K562 (cell line): ENCODE data around the gene PCDHGA4.

ENCODE experiments used
- CCAR2 ChIP-seq: fragments of 200-400 bp; formaldehyde crosslinking; IDR thresholded peaks from 2 replicates; pipeline ENCODE4 v1.6.1; 2017; ENCODE audit warnings: mild to moderate bottlenecking, low read depth, low read length
- EZH2 ChIP-seq: IDR thresholded peaks from 2 replicates; pipeline ENCODE4 v1.6.1; 2012; ENCODE audit warnings: low read depth, mild to moderate bottlenecking, inconsistent platforms, low read length, borderline replicate concordance
- MTF1 ChIP-seq: fragments of 250-450 bp; sonication (Bioruptor Pico); IDR thresholded peaks from 2 replicates; pipeline ENCODE4 v1.9.0; 2021; ENCODE audit warnings: moderate library complexity, mild to moderate bottlenecking, inconsistent platforms, borderline replicate concordance
- SAFB ChIP-seq: fragments of 200-400 bp; formaldehyde crosslinking; IDR thresholded peaks from 2 replicates; pipeline ENCODE4 v1.6.1; 2017; ENCODE audit warnings: low read depth, low read length, borderline replicate concordance
- TAF1 ChIP-seq: IDR thresholded peaks from 2 replicates; pipeline ENCODE4 v1.6.1; 2011; ENCODE audit warnings: mild to moderate bottlenecking, low read length, moderate library complexity; ENCODE audit not compliant: insufficient read depth, control insufficient read depth, severe bottlenecking; ENCODE audit errors: extremely low read depth
- TF ChIP-seq, protein P1 (sequence below): sonication (generic); formaldehyde crosslinking; IDR thresholded peaks from 2 replicates; pipeline ENCODE4 v1.8.0; 2022; ENCODE audit warnings: mild to moderate bottlenecking, low read depth, missing genetic modification reagents
- TF ChIP-seq, protein P2 (sequence below): conservative IDR thresholded peaks from 2 replicates; pipeline ENCODE4 v1.6.1; 2011; ENCODE audit warnings: low read depth, mild to moderate bottlenecking, low read length; ENCODE audit not compliant: control insufficient read depth
- TF ChIP-seq, protein P3 (sequence below): fragments of 450-650 bp; IDR thresholded peaks from 2 replicates; pipeline ENCODE4 v1.6.1; 2016; ENCODE audit warnings: low read depth, mild to moderate bottlenecking, moderate library complexity
- TF ChIP-seq, protein P4 (sequence below): sonication (generic); formaldehyde crosslinking; IDR thresholded peaks from 2 replicates; pipeline ENCODE4 v1.9.0; 2022; ENCODE audit warnings: mild to moderate bottlenecking, missing genetic modification reagents
- TF ChIP-seq, protein P5 (sequence below), 3 experiments: IDR thresholded peaks in 2 of 3; conservative IDR thresholded peaks in 1 of 3; 2 replicates each; pipeline ENCODE4 v1.5.1; 2011 to 2012; ENCODE audit warnings: low read length in 3 of 3, mild to moderate bottlenecking in 3 of 3, control low read depth in 2 of 3, improper control_type of control experiment in 1 of 3, inconsistent platforms in 1 of 3, low read depth in 1 of 3, mixed read lengths in 1 of 3, moderate library complexity in 1 of 3; ENCODE audit not compliant: insufficient read depth in 2 of 3
- TF ChIP-seq, protein P6 (sequence below): fragments of 450-650 bp; formaldehyde crosslinking; IDR thresholded peaks from 2 replicates; pipeline ENCODE4 v1.4.0; 2020; ENCODE audit warnings: mild to moderate bottlenecking, moderate library complexity
- TF ChIP-seq, protein P7 (sequence below): sonication (generic); formaldehyde crosslinking; IDR thresholded peaks from 2 replicates; pipeline ENCODE4 v1.5.0; 2020; ENCODE audit warnings: missing genetic modification reagents
- TF ChIP-seq, protein P8 (sequence below): fragments of 450-650 bp; formaldehyde crosslinking; IDR thresholded peaks from 2 replicates; pipeline ENCODE4 v1.4.0; 2022; ENCODE audit warnings: missing genetic modification characterization

DNA sequence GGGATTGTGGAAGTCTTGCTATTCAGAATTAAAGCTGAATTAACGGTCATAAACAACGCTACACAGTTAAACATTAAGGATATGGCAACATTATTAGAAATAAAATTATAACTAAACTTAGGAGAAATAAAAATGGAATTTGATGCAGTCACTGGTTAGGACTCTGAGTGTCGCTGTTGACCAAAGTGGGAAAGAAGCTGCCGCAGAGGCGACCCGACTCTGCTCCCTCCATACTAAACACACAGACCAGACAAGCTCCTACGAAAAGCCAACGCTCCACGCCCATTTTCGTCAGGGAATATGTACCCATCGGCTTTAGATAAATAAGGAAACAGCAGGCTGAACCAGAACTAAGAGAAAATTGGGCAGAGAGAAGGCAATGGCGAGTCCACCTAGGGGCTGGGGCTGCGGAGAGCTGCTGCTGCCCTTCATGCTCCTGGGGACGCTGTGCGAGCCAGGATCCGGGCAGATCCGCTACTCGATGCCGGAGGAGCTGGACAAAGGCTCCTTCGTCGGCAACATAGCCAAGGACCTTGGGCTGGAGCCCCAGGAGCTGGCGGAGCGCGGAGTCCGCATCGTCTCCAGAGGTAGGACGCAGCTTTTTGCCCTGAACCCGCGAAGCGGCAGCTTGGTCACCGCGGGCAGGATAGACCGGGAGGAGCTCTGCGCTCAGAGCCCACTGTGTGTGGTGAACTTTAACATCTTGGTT is 9.3 kb downstream of the PCDHGA4 start, which contains the start of gene PCDHGA5:
- TF ChIP-seq, protein P1, sequence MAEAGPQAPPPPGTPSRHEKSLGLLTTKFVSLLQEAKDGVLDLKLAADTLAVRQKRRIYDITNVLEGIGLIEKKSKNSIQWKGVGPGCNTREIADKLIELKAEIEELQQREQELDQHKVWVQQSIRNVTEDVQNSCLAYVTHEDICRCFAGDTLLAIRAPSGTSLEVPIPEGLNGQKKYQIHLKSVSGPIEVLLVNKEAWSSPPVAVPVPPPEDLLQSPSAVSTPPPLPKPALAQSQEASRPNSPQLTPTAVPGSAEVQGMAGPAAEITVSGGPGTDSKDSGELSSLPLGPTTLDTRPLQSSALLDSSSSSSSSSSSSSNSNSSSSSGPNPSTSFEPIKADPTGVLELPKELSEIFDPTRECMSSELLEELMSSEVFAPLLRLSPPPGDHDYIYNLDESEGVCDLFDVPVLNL (CRISPR knock-in tag), result no peak
- TF ChIP-seq SAFB (no peak), EZH2 (no peak), TAF1 (no peak), CCAR2 (no peak), MTF1 (CRISPR knock-in tag) (no peak)
- TF ChIP-seq, protein P2, sequence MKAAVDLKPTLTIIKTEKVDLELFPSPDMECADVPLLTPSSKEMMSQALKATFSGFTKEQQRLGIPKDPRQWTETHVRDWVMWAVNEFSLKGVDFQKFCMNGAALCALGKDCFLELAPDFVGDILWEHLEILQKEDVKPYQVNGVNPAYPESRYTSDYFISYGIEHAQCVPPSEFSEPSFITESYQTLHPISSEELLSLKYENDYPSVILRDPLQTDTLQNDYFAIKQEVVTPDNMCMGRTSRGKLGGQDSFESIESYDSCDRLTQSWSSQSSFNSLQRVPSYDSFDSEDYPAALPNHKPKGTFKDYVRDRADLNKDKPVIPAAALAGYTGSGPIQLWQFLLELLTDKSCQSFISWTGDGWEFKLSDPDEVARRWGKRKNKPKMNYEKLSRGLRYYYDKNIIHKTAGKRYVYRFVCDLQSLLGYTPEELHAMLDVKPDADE, result no peak
- TF ChIP-seq, protein P3, sequence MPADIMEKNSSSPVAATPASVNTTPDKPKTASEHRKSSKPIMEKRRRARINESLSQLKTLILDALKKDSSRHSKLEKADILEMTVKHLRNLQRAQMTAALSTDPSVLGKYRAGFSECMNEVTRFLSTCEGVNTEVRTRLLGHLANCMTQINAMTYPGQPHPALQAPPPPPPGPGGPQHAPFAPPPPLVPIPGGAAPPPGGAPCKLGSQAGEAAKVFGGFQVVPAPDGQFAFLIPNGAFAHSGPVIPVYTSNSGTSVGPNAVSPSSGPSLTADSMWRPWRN, result no peak
- TF ChIP-seq, protein P4, sequence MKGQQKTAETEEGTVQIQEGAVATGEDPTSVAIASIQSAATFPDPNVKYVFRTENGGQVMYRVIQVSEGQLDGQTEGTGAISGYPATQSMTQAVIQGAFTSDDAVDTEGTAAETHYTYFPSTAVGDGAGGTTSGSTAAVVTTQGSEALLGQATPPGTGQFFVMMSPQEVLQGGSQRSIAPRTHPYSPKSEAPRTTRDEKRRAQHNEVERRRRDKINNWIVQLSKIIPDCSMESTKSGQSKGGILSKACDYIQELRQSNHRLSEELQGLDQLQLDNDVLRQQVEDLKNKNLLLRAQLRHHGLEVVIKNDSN, result no peak
- TF ChIP-seq, protein P5, sequence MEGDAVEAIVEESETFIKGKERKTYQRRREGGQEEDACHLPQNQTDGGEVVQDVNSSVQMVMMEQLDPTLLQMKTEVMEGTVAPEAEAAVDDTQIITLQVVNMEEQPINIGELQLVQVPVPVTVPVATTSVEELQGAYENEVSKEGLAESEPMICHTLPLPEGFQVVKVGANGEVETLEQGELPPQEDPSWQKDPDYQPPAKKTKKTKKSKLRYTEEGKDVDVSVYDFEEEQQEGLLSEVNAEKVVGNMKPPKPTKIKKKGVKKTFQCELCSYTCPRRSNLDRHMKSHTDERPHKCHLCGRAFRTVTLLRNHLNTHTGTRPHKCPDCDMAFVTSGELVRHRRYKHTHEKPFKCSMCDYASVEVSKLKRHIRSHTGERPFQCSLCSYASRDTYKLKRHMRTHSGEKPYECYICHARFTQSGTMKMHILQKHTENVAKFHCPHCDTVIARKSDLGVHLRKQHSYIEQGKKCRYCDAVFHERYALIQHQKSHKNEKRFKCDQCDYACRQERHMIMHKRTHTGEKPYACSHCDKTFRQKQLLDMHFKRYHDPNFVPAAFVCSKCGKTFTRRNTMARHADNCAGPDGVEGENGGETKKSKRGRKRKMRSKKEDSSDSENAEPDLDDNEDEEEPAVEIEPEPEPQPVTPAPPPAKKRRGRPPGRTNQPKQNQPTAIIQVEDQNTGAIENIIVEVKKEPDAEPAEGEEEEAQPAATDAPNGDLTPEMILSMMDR (IDR thresholded peaks at IDR 0.05 in 2 of 3, conservative IDR thresholded peaks at IDR 0.05 in 1 of 3; ENCODE audit: insufficient read depth in 2 of 3, low read depth in 1 of 3, low read length in 3 of 3), result peak in 2 of 3 experiments; percentile 32 to 43; a peak in 3 of 6 replicates
- TF ChIP-seq, protein P6, sequence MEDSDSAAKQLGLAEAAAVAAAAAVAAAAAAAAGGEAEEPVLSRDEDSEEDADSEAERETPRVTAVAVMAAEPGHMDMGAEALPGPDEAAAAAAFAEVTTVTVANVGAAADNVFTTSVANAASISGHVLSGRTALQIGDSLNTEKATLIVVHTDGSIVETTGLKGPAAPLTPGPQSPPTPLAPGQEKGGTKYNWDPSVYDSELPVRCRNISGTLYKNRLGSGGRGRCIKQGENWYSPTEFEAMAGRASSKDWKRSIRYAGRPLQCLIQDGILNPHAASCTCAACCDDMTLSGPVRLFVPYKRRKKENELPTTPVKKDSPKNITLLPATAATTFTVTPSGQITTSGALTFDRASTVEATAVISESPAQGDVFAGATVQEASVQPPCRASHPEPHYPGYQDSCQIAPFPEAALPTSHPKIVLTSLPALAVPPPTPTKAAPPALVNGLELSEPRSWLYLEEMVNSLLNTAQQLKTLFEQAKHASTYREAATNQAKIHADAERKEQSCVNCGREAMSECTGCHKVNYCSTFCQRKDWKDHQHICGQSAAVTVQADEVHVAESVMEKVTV (CRISPR knock-in tag), result no peak
- TF ChIP-seq, protein P7, sequence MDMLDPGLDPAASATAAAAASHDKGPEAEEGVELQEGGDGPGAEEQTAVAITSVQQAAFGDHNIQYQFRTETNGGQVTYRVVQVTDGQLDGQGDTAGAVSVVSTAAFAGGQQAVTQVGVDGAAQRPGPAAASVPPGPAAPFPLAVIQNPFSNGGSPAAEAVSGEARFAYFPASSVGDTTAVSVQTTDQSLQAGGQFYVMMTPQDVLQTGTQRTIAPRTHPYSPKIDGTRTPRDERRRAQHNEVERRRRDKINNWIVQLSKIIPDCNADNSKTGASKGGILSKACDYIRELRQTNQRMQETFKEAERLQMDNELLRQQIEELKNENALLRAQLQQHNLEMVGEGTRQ (CRISPR knock-in tag), result no peak
- TF ChIP-seq, protein P8, sequence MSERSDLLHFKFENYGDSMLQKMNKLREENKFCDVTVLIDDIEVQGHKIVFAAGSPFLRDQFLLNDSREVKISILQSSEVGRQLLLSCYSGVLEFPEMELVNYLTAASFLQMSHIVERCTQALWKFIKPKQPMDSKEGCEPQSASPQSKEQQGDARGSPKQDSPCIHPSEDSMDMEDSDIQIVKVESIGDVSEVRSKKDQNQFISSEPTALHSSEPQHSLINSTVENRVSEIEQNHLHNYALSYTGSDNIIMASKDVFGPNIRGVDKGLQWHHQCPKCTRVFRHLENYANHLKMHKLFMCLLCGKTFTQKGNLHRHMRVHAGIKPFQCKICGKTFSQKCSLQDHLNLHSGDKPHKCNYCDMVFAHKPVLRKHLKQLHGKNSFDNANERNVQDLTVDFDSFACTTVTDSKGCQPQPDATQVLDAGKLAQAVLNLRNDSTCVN (CRISPR knock-in tag), result no peak
